Chondrocyte (in vitro differentiated cells): ENCODE measurements around the gene TIE1. TPM values are rescaled to one million over a fixed set of nuclear protein-coding genes. Genes with fewer than 3 reads are reported as not detected.

ENCODE experiments used
- DNase-seq: peaks from one replicate; pipeline ENCODE4 v3.0.0; 2021; ENCODE audit warnings: mixed read lengths, low spot score
- H3K27ac Mint-ChIP-seq: one replicate; pipeline ENCODE4 v1.8.0; 2021; ENCODE audit warnings: mild to moderate bottlenecking, moderate library complexity, mixed read lengths; ENCODE audit not compliant: unreplicated experiment
- H3K27me3 Mint-ChIP-seq: 2 replicates; pipeline ENCODE4 v1.8.0; 2021; ENCODE audit warnings: low read depth, mixed read lengths
- H3K36me3 Mint-ChIP-seq: 2 replicates; pipeline ENCODE4 v1.8.0; 2021; ENCODE audit warnings: low read depth, mixed read lengths
- H3K4me1 Mint-ChIP-seq: 2 replicates; pipeline ENCODE4 v1.8.0; 2021; ENCODE audit warnings: low read depth, mild to moderate bottlenecking, mixed read lengths
- H3K4me3 Mint-ChIP-seq: one replicate; pipeline ENCODE4 v1.8.0; 2021; ENCODE audit warnings: mild to moderate bottlenecking, moderate library complexity, mixed read lengths; ENCODE audit not compliant: unreplicated experiment
- H3K9me3 Mint-ChIP-seq: 2 replicates; pipeline ENCODE4 v1.8.0; 2021; ENCODE audit warnings: low read depth, mixed read lengths
- CTCF ChIP-seq: fragments of 200-600 bp; sonication (generic); IDR thresholded peaks from 2 replicates; pipeline ENCODE4 v1.5.0; 2021; ENCODE audit warnings: antibody characterized with exemption, mild to moderate bottlenecking, moderate library complexity
- total RNA-seq: library from RNA; stranded (reverse); gene quantifications from 3 replicates; pipeline ENCODE4 v1.2.1, GENCODE V29; 2021

Gene TIE1
- total RNA-seq, 1 donor from 2014 or later, result not detected

- Mint-ChIP-seq H3K27me3 (peaks cover 2% of the 10 kb centered on the region), H3K4me1 (peaks cover 17% of the 10 kb centered on the region), H3K27ac (no peak overlapping the region), H3K36me3 (peaks cover 6% of the 10 kb centered on the region), H3K9me3 (peaks cover 9% of the 10 kb centered on the region), H3K4me3 (no peak overlapping the region)
- TF ChIP-seq CTCF, result no peak
- DNase-seq, result peak; percentile 41
Observed at GRCh38 chr1:43267291-43267805, 33.4 kb upstream of the TIE1 start.

GRCh38 chr1:43267818-43268425, 32.9 kb upstream of the TIE1 start:
- Mint-ChIP-seq H3K4me1 (peaks cover 17% of the 10 kb centered on the region), H3K36me3 (peaks cover 5% of the 10 kb centered on the region), H3K27ac (no peak overlapping the region), H3K27me3 (peaks cover 2% of the 10 kb centered on the region), H3K4me3 (no peak overlapping the region), H3K9me3 (peaks cover 5% of the 10 kb centered on the region)
- peak; percentile 40 for DNase-seq
- no peak for TF ChIP-seq CTCF

- Mint-ChIP-seq H3K4me1 (peaks cover 21% of the 10 kb centered on the region), H3K4me3 (no peak within 1 kb of the TSS), H3K27ac (no peak within 1 kb of the TSS), H3K27me3 (peaks cover 2% of the 10 kb centered on the region), H3K9me3 (no peaks in the 10 kb centered on the region), H3K36me3 (peaks cover 2% of the 10 kb centered on the region)
- peak; percentile 30 for DNase-seq
- TF ChIP-seq CTCF, result no peak
Observed at GRCh38 chr1:43269627-43270375, 31.0 kb upstream of the TIE1 start, which contains the start of gene TMEM125. Gene TMEM125 (plus strand): TSS chr1:43269983. CDS start chr1:43272723, 2,740 bp downstream.

- TF ChIP-seq CTCF, result no peak
- Mint-ChIP-seq H3K36me3 (peaks cover 2% of the 10 kb centered on the region), H3K4me3 (no peak overlapping the region), H3K9me3 (no peaks in the 10 kb centered on the region), H3K27me3 (peaks cover 2% of the 10 kb centered on the region), H3K27ac (no peak overlapping the region), H3K4me1 (peaks cover 21% of the 10 kb centered on the region)
- DNase-seq, result peak; percentile 68
Observed at GRCh38 chr1:43270421-43271095, 30.2 kb upstream of the TIE1 start.
